DOHH2 (cell line): ENCODE measurements around the gene KIF26B.

Experiments
- EZH2phosphoT487 ChIP-seq: fragments of 200-600 bp; sonication (generic); IDR thresholded peaks from 2 replicates; pipeline ENCODE4 v1.6.1; 2017; ENCODE audit warnings: borderline replicate concordance, mild to moderate bottlenecking, antibody characterized with exemption, low read length, moderate library complexity, mixed read lengths
- TF ChIP-seq, protein P1 (sequence below): fragments of 200-600 bp; sonication (generic); IDR thresholded peaks from one replicate; pipeline ENCODE4 v1.5.1; 2014; ENCODE audit warnings: antibody characterized with exemption, mild to moderate bottlenecking, low read depth, low read length; ENCODE audit not compliant: poor library complexity, severe bottlenecking

DNA sequence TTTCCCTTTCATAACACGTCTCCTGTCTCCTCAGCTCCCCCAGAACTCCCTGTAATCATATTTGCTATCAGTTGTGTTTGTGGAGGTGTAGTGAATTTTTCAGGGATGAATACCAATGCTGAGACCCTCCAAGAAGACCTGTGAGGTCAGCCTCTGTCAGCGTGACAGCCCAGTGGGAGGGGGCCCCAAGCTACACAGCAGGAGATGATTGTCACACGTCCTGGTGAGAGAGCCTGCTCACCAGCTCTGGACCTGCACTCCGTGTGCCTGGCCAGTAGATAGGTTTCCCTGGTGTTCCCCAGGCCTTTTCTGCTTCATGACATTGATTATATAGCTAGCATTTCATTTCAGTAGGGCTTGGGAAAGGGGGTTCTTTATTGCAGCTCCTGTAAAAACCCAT is 421.5 kb downstream of the KIF26B start:
- TF ChIP-seq, protein P1, sequence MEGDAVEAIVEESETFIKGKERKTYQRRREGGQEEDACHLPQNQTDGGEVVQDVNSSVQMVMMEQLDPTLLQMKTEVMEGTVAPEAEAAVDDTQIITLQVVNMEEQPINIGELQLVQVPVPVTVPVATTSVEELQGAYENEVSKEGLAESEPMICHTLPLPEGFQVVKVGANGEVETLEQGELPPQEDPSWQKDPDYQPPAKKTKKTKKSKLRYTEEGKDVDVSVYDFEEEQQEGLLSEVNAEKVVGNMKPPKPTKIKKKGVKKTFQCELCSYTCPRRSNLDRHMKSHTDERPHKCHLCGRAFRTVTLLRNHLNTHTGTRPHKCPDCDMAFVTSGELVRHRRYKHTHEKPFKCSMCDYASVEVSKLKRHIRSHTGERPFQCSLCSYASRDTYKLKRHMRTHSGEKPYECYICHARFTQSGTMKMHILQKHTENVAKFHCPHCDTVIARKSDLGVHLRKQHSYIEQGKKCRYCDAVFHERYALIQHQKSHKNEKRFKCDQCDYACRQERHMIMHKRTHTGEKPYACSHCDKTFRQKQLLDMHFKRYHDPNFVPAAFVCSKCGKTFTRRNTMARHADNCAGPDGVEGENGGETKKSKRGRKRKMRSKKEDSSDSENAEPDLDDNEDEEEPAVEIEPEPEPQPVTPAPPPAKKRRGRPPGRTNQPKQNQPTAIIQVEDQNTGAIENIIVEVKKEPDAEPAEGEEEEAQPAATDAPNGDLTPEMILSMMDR, result no peak
- TF ChIP-seq EZH2phosphoT487, result no peak
